Adrenal gland (tissue), 5 donors: Measurements from ENCODE around the gene LRIT3.

Experiments
- CTCF ChIP-seq, 6 experiments: fragments of 450-650 bp in 4 of 6; fragments of 200-600 bp in 2 of 6; sonication (generic) in 1 of 6; IDR thresholded peaks; 1 replicate in 5 of 6; 2 replicates in 1 of 6; pipeline versions ENCODE4 v1.5.1 to v1.8.0; 2016 to 2021; ENCODE audit warnings: antibody characterized with exemption in 6 of 6, mild to moderate bottlenecking in 2 of 6, moderate library complexity in 1 of 6
- POLR2A ChIP-seq, 2 donors: fragments of 450-650 bp; IDR thresholded peaks; one replicate each; pipeline ENCODE4 v1.6.1; 2017; ENCODE audit warnings: antibody characterized with exemption in 2 of 2, mild to moderate bottlenecking in 2 of 2, moderate library complexity in 1 of 2
- donor health status: DM: no; HTN: no; CAD: no.

- TF ChIP-seq CTCF (IDR thresholded peaks at IDR 0.05) (no peak), POLR2A (IDR thresholded peaks at IDR 0.05) (no peak)
These were observed 38.4 kb downstream of the LRIT3 start for GRCh38 chr4:109886303-109886702.
